ENCODE measurements around the gene KBTBD12.

DNA sequence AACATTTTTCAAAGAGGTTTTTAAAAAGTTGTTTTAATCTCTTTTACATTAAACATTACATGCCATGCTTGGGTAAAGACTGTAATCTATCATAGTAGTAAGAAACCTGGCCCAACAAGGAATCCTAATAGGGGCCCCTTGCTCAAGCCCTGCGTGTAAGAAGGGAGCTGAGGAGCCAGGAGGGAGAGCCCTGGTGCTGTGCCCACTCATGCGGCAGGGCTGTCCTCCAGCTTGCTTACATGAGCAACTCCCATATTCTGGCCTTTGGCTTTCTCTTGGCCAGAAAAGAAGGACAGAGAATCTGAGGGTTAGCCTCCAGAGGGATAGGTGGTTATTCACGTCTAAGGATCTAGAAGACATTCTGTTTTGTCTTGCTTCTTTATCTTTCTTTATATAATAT is 49.8 kb downstream of the KBTBD12 start:
- TF ChIP-seq EZH2 (optimal IDR thresholded peaks at IDR 0.05; ENCODE audit: low read depth, low read length): no peak
- TF ChIP-seq, protein P1, sequence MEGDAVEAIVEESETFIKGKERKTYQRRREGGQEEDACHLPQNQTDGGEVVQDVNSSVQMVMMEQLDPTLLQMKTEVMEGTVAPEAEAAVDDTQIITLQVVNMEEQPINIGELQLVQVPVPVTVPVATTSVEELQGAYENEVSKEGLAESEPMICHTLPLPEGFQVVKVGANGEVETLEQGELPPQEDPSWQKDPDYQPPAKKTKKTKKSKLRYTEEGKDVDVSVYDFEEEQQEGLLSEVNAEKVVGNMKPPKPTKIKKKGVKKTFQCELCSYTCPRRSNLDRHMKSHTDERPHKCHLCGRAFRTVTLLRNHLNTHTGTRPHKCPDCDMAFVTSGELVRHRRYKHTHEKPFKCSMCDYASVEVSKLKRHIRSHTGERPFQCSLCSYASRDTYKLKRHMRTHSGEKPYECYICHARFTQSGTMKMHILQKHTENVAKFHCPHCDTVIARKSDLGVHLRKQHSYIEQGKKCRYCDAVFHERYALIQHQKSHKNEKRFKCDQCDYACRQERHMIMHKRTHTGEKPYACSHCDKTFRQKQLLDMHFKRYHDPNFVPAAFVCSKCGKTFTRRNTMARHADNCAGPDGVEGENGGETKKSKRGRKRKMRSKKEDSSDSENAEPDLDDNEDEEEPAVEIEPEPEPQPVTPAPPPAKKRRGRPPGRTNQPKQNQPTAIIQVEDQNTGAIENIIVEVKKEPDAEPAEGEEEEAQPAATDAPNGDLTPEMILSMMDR (IDR thresholded peaks at IDR 0.05; ENCODE audit: low read length): no peak
